HEK293 (cell line): Measurements from ENCODE around the gene SMOC1.

ENCODE experiments used
- CTCF ChIA-PET: fragments of 350-600 bp; formaldehyde crosslinking; extraction: SDS; loops from one replicate; lab custom pipeline; 2021; ENCODE audit warnings: antibody characterized with exemption; lab: Yijun Ruan, JAX
- POLR2A ChIA-PET: fragments of 300-600 bp; formaldehyde crosslinking; extraction: SDS; loops from one replicate; lab custom pipeline; 2020; ENCODE audit warnings: antibody characterized with exemption, inconsistent platforms; lab: Yijun Ruan, JAX
- H3K27ac ChIP-seq: fragments of 200-500 bp; sonication (Bioruptor generic); 2 replicates; pipeline ENCODE4 v1.5.1; 2014; ENCODE audit warnings: low read depth, low read length, control low read depth, inconsistent platforms; ENCODE audit errors: extremely low read depth
- H3K36me3 ChIP-seq, 2 experiments: fragments of 200-500 bp in 1 of 2; sonication (Bioruptor generic) in 1 of 2; 1 replicate in 1 of 2; 2 replicates in 1 of 2; pipeline ENCODE4 v1.5.1; 2014 to 2017; ENCODE audit warnings: inconsistent platforms in 2 of 2, low read length in 2 of 2; ENCODE audit not compliant: control insufficient read depth in 2 of 2, insufficient read depth in 1 of 2
- H3K4me1 ChIP-seq: fragments of 200-500 bp; sonication (Bioruptor generic); 2 replicates; pipeline ENCODE4 v1.5.1; 2014; ENCODE audit warnings: mild to moderate bottlenecking, low read length, inconsistent platforms; ENCODE audit not compliant: control insufficient read depth, insufficient read depth
- H3K4me3 ChIP-seq: 2 replicates; pipeline ENCODE4 v1.5.1; 2011; ENCODE audit warnings: low read depth, mild to moderate bottlenecking, control low read depth, low read length, moderate library complexity
- H3K9me3 ChIP-seq: fragments of 200-500 bp; sonication (Bioruptor generic); 2 replicates; pipeline ENCODE4 v1.5.1; 2014; ENCODE audit warnings: low read depth, low read length, inconsistent platforms; ENCODE audit not compliant: control insufficient read depth, insufficient read depth
- GLI4 ChIP-seq: fragments of 450-650 bp; formaldehyde crosslinking; IDR thresholded peaks from 2 replicates; pipeline ENCODE4 v1.5.1; 2016; ENCODE audit warnings: missing biosample characterization, missing genetic modification characterization
- GLIS2 ChIP-seq: fragments of 450-650 bp; formaldehyde crosslinking; IDR thresholded peaks from 2 replicates; pipeline ENCODE4 v1.5.1; 2016; ENCODE audit warnings: missing biosample characterization, missing genetic modification characterization
- HOXA7 ChIP-seq: sonication (generic); formaldehyde crosslinking; IDR thresholded peaks from 2 replicates; pipeline ENCODE4 v1.8.1; 2022; ENCODE audit warnings: missing genetic modification reagents, borderline replicate concordance
- PBX3 ChIP-seq: sonication (generic); formaldehyde crosslinking; IDR thresholded peaks from 2 replicates; pipeline ENCODE4 v1.8.1; 2022; ENCODE audit warnings: mild to moderate bottlenecking, moderate library complexity, missing genetic modification reagents
- SCRT2 ChIP-seq: fragments of 450-650 bp; formaldehyde crosslinking; IDR thresholded peaks from 2 replicates; pipeline ENCODE4 v1.5.1; 2016; ENCODE audit warnings: missing biosample characterization, missing genetic modification characterization
- ZBTB1 ChIP-seq: fragments of 450-650 bp; formaldehyde crosslinking; IDR thresholded peaks from 2 replicates; pipeline ENCODE4 v1.5.1; 2016; ENCODE audit warnings: missing biosample characterization, missing genetic modification characterization
- ZBTB17 ChIP-seq: fragments of 450-650 bp; formaldehyde crosslinking; IDR thresholded peaks from 2 replicates; pipeline ENCODE4 v1.5.1; 2016; ENCODE audit warnings: missing biosample characterization, missing genetic modification characterization
- ZNF146 ChIP-seq: fragments of 450-650 bp; formaldehyde crosslinking; IDR thresholded peaks from 2 replicates; pipeline ENCODE4 v1.5.1; 2016; ENCODE audit warnings: missing biosample characterization, missing genetic modification characterization
- ZNF394 ChIP-seq: fragments of 450-650 bp; formaldehyde crosslinking; IDR thresholded peaks from 2 replicates; pipeline ENCODE4 v1.5.1; 2016; ENCODE audit warnings: missing biosample characterization, missing genetic modification characterization, mild to moderate bottlenecking, moderate library complexity, borderline replicate concordance
- ZNF404 ChIP-seq: fragments of 450-650 bp; formaldehyde crosslinking; IDR thresholded peaks from 2 replicates; pipeline ENCODE4 v1.5.1; 2017; ENCODE audit warnings: missing biosample characterization, missing genetic modification characterization
- ZNF426 ChIP-seq: fragments of 450-650 bp; formaldehyde crosslinking; IDR thresholded peaks from 2 replicates; pipeline ENCODE4 v1.5.1; 2017; ENCODE audit warnings: missing biosample characterization, missing genetic modification characterization, mild to moderate bottlenecking, inconsistent platforms, moderate library complexity
- ZNF48 ChIP-seq: fragments of 450-650 bp; formaldehyde crosslinking; IDR thresholded peaks from 2 replicates; pipeline ENCODE4 v1.5.1; 2016; ENCODE audit warnings: missing biosample characterization, missing genetic modification characterization
- ZNF514 ChIP-seq: fragments of 450-650 bp; formaldehyde crosslinking; IDR thresholded peaks from 2 replicates; pipeline ENCODE4 v1.5.1; 2016; ENCODE audit warnings: missing biosample characterization, missing genetic modification characterization
- ZNF555 ChIP-seq: fragments of 450-650 bp; formaldehyde crosslinking; conservative IDR thresholded peaks from 2 replicates; pipeline ENCODE4 v1.5.1; 2017; ENCODE audit warnings: missing biosample characterization, mild to moderate bottlenecking, missing genetic modification characterization, inconsistent platforms
- ZNF692 ChIP-seq: fragments of 450-650 bp; formaldehyde crosslinking; IDR thresholded peaks from 2 replicates; pipeline ENCODE4 v1.5.1; 2016; ENCODE audit warnings: missing biosample characterization, missing genetic modification characterization
- ZNF785 ChIP-seq: fragments of 450-650 bp; formaldehyde crosslinking; IDR thresholded peaks from 2 replicates; pipeline ENCODE4 v1.5.1; 2016; ENCODE audit warnings: missing biosample characterization, missing genetic modification characterization
- ZSCAN23 ChIP-seq: fragments of 450-650 bp; formaldehyde crosslinking; IDR thresholded peaks from 2 replicates; pipeline ENCODE4 v1.5.1; 2016; ENCODE audit warnings: missing biosample characterization, missing genetic modification characterization
- ZSCAN30 ChIP-seq: fragments of 450-650 bp; IDR thresholded peaks from 2 replicates; pipeline ENCODE4 v1.5.1; 2018; ENCODE audit warnings: missing biosample characterization, mild to moderate bottlenecking, missing genetic modification characterization, moderate library complexity
- TF ChIP-seq, protein P1 (sequence below): fragments of 450-650 bp; formaldehyde crosslinking; IDR thresholded peaks from 2 replicates; pipeline ENCODE4 v1.5.1; 2017; ENCODE audit warnings: missing biosample characterization, missing genetic modification characterization

SMOC1 gene

DNA sequence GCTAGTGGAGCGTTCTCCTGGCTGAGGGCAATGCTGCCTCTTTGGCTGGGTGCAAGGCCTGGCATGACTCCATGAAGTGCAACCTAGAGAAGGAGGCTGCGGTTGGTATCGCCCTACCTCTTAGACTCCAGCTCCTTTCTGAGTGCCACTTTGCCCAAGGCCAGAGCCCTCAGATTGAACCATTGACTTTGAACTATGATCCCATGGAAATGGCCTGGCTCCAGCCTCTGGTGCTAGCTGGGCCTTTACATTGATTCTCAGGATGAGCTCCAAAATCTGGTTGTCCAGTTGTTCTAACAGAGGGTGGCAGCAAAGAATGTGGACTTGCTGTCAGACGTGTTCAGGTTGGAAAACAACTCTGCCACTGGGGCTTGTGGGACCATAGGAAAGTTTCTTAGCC, 16.1 kb upstream of the SMOC1 start:
- H3K4me3 ChIP-seq = no peak overlapping the region
- no peaks in the 10 kb centered on the region for H3K36me3 ChIP-seq
- TF ChIP-seq ZNF394 (tag by site-specific recombination) (no peak), GLI4 (no peak), PBX3 (CRISPR knock-in tag) (no peak), ZNF426 (tag by site-specific recombination) (no peak), ZNF48 (tag by site-specific recombination) (no peak), ZNF692 (tag by site-specific recombination) (no peak), ZBTB1 (no peak), ZBTB17 (tag by site-specific recombination) (no peak), ZSCAN30 (tag by site-specific recombination) (no peak), ZNF146 (tag by site-specific recombination) (no peak), ZNF555 (tag by site-specific recombination) (no peak), GLIS2 (tag by site-specific recombination) (no peak), ZSCAN23 (tag by site-specific recombination) (no peak), ZNF514 (tag by site-specific recombination) (no peak), HOXA7 (CRISPR knock-in tag) (no peak), SCRT2 (tag by site-specific recombination) (no peak), ZNF404 (tag by site-specific recombination) (no peak)
- TF ChIP-seq, protein P1, sequence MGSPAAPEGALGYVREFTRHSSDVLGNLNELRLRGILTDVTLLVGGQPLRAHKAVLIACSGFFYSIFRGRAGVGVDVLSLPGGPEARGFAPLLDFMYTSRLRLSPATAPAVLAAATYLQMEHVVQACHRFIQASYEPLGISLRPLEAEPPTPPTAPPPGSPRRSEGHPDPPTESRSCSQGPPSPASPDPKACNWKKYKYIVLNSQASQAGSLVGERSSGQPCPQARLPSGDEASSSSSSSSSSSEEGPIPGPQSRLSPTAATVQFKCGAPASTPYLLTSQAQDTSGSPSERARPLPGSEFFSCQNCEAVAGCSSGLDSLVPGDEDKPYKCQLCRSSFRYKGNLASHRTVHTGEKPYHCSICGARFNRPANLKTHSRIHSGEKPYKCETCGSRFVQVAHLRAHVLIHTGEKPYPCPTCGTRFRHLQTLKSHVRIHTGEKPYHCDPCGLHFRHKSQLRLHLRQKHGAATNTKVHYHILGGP = no peak
- POLR2A ChIA-PET = interaction anchor here (0.6 kb wide), 1 partner anchor 17 kb away, joined by 6 read pairs; no protein-coding TSS in a partner anchor
- no peaks in the 10 kb centered on the region for H3K9me3 ChIP-seq
- CTCF ChIA-PET = interaction anchor here (0.6 to 5.8 kb wide), 3 partner anchors 14 to 246 kb away, joined by 3 to 20 read pairs (median 4); no protein-coding TSS in a partner anchor
- no peaks in the 10 kb centered on the region for H3K4me1 ChIP-seq
- no peak overlapping the region for H3K27ac ChIP-seq

- ChIA-PET CTCF (interaction anchor here (1.7 to 5.8 kb wide), 2 partner anchors 11 to 162 kb away, joined by 6 to 20 read pairs; no protein-coding TSS in a partner anchor), POLR2A (no interaction called here)
- no peaks in the 10 kb centered on the region for H3K36me3 ChIP-seq
- no peaks in the 10 kb centered on the region for H3K9me3 ChIP-seq
- H3K27ac ChIP-seq = no peak overlapping the region
- no peak for TF ChIP-seq ZNF785 (tag by site-specific recombination)
- no peaks in the 10 kb centered on the region for H3K4me1 ChIP-seq
- no peak overlapping the region for H3K4me3 ChIP-seq
Measured at GRCh38 chr14:69865701-69866365, 13.4 kb upstream of the SMOC1 start.
